IPS DF 6.9 (cell line): ENCODE data around the gene GDPGP1.

Experiments
- DNase-seq: peaks from one replicate; pipeline ENCODE4 v3.0.0-alpha.2; 2013; ENCODE audit warnings: low read depth, low spot score
- H3K27ac ChIP-seq: one replicate; pipeline ENCODE4 v1.5.1; 2013; ENCODE audit warnings: low read length, control low read depth
- H3K27me3 ChIP-seq: 2 replicates; pipeline ENCODE4 v1.6.1; 2013; ENCODE audit warnings: mild to moderate bottlenecking, low read length; ENCODE audit not compliant: control insufficient read depth, insufficient read depth
- H3K36me3 ChIP-seq: 2 replicates; pipeline ENCODE4 v1.6.1; 2013; ENCODE audit warnings: low read length; ENCODE audit not compliant: control insufficient read depth, insufficient read depth
- H3K4me1 ChIP-seq: 2 replicates; pipeline ENCODE4 v1.6.1; 2013; ENCODE audit warnings: low read length; ENCODE audit not compliant: control insufficient read depth, insufficient read depth
- H3K4me3 ChIP-seq: 2 replicates; pipeline ENCODE4 v1.5.1; 2013; ENCODE audit warnings: mild to moderate bottlenecking, low read length
- H3K9me3 ChIP-seq: 2 replicates; pipeline ENCODE4 v1.6.1; 2013; ENCODE audit warnings: low read length, inconsistent platforms; ENCODE audit not compliant: control insufficient read depth, insufficient read depth
- WGBS: extraction: QIAGEN DNeasy Blood & Tissue Kit; methylation state at CpG from one replicate; pipeline ENCODE4 v1.1.7; 2013; ENCODE audit warnings: mixed read lengths, missing lambda C conversion rate; ENCODE audit not compliant: insufficient read length, insufficient coverage; 5-methylcytosine and 5-hydroxymethylcytosine counted together

GDPGP1 gene

GRCh38 chr15:90191794-90192509, 42.1 kb upstream of the GDPGP1 start:
- Histone ChIP-seq H3K27ac (no peak overlapping the region), H3K36me3 (no peaks in the 10 kb centered on the region), H3K4me3 (no peak overlapping the region), H3K9me3 (no peaks in the 10 kb centered on the region), H3K4me1 (no peaks in the 10 kb centered on the region), H3K27me3 (no peaks in the 10 kb centered on the region)
- WGBS, result no CpG with 5 or more reads among the region's 7 CpGs
- no peak for DNase-seq

GRCh38 chr15:90192961-90193786, 40.8 kb upstream of the GDPGP1 start:
- no peaks in the 10 kb centered on the region for H3K9me3 ChIP-seq
- H3K4me3 ChIP-seq, result no peak overlapping the region
- no CpG with 5 or more reads among the region's 16 CpGs for WGBS
- no peaks in the 10 kb centered on the region for H3K27me3 ChIP-seq
- H3K4me1 ChIP-seq, result no peaks in the 10 kb centered on the region
- H3K27ac ChIP-seq, result no peak overlapping the region
- H3K36me3 ChIP-seq, result no peaks in the 10 kb centered on the region
- DNase-seq, result no peak

- no peak overlapping the region for H3K4me3 ChIP-seq
- DNase-seq, result no peak
- no peak overlapping the region for H3K27ac ChIP-seq
- no peaks in the 10 kb centered on the region for H3K9me3 ChIP-seq
- H3K4me1 ChIP-seq, result no peaks in the 10 kb centered on the region
- WGBS, result no CpG with 5 or more reads among the region's 2 CpGs
- H3K27me3 ChIP-seq, result no peaks in the 10 kb centered on the region
- no peaks in the 10 kb centered on the region for H3K36me3 ChIP-seq
Measured at GRCh38 chr15:90194655-90195054, 39.4 kb upstream of the GDPGP1 start.

GRCh38 chr15:90200534-90201129, 33.4 kb upstream of the GDPGP1 start:
- H3K4me3 ChIP-seq, result peak overlapping the region; percentile 78; the same call in 1 of the 2 replicates
- no peaks in the 10 kb centered on the region for H3K27me3 ChIP-seq
- no peak overlapping the region for H3K27ac ChIP-seq
- H3K4me1 ChIP-seq, result peaks cover 3% of the 10 kb centered on the region; the same call in 1 of the 2 replicates
- DNase-seq, result no peak
- no peaks in the 10 kb centered on the region for H3K36me3 ChIP-seq
- H3K9me3 ChIP-seq, result no peaks in the 10 kb centered on the region
- WGBS, result no CpG with 5 or more reads among the region's 24 CpGs

GRCh38 chr15:90201130-90201943, 32.7 kb upstream of the GDPGP1 start, which contains the start of gene SEMA4B:
Gene SEMA4B (plus strand): TSS chr15:90201330. CDS start chr15:90201579, 249 bp downstream.
- no CpG with 5 or more reads among the region's 88 CpGs for WGBS
- Histone ChIP-seq H3K4me1 (peaks cover 3% of the 10 kb centered on the region; the same call in 1 of the 2 replicates), H3K9me3 (no peaks in the 10 kb centered on the region), H3K27ac (no peak within 1 kb of the TSS), H3K4me3 (peak within 1 kb of the TSS; percentile 78), H3K36me3 (no peaks in the 10 kb centered on the region), H3K27me3 (no peaks in the 10 kb centered on the region)
- no peak for DNase-seq

- Histone ChIP-seq H3K27me3 (no peaks in the 10 kb centered on the region), H3K36me3 (no peaks in the 10 kb centered on the region), H3K9me3 (no peaks in the 10 kb centered on the region), H3K4me3 (peak overlapping the region; percentile 78; the same call in 1 of the 2 replicates), H3K4me1 (peaks cover 3% of the 10 kb centered on the region; the same call in 1 of the 2 replicates), H3K27ac (no peak overlapping the region)
- no peak for DNase-seq
- WGBS, result no CpG with 5 or more reads among the region's 25 CpGs
Measured at GRCh38 chr15:90201944-90202375, 32.0 kb upstream of the GDPGP1 start.

- WGBS, result no CpG with 5 or more reads among the region's 4 CpGs
- Histone ChIP-seq H3K36me3 (no peaks in the 10 kb centered on the region), H3K4me1 (peaks cover 3% of the 10 kb centered on the region; the same call in 1 of the 2 replicates), H3K9me3 (no peaks in the 10 kb centered on the region), H3K27me3 (no peaks in the 10 kb centered on the region), H3K27ac (no peak overlapping the region), H3K4me3 (no peak overlapping the region)
- no peak for DNase-seq
Measured at GRCh38 chr15:90202929-90203328, 31.1 kb upstream of the GDPGP1 start.

- Histone ChIP-seq H3K27ac (no peak overlapping the region), H3K4me3 (no peak overlapping the region), H3K27me3 (no peaks in the 10 kb centered on the region), H3K9me3 (no peaks in the 10 kb centered on the region), H3K4me1 (peaks cover 3% of the 10 kb centered on the region; the same call in 1 of the 2 replicates), H3K36me3 (no peaks in the 10 kb centered on the region)
- WGBS, result no CpG with 5 or more reads among the region's 7 CpGs
- DNase-seq, result no peak
Measured at GRCh38 chr15:90203473-90203872, 30.5 kb upstream of the GDPGP1 start.

GRCh38 chr15:90203922-90204321, 30.1 kb upstream of the GDPGP1 start:
- no peak overlapping the region for H3K4me3 ChIP-seq
- H3K9me3 ChIP-seq, result no peaks in the 10 kb centered on the region
- no peaks in the 10 kb centered on the region for H3K36me3 ChIP-seq
- no peak for DNase-seq
- WGBS, result no CpG with 5 or more reads among the region's 8 CpGs
- H3K4me1 ChIP-seq, result peaks cover 3% of the 10 kb centered on the region; the same call in 1 of the 2 replicates
- no peak overlapping the region for H3K27ac ChIP-seq
- H3K27me3 ChIP-seq, result no peaks in the 10 kb centered on the region
